Mesothelial cell of epicardium (in vitro differentiated cells): ENCODE measurements around the gene RAB8B. TPM values are rescaled to one million over a fixed set of nuclear protein-coding genes. Genes with fewer than 3 reads are reported as not detected.

Experiments
- DNase-seq, 2 experiments: peaks; one replicate each; pipeline ENCODE4 v3.0.0; 2021; ENCODE audit warnings: low spot score in 2 of 2; ENCODE audit not compliant: unreplicated experiment in 2 of 2
- H3K27ac Mint-ChIP-seq: 2 replicates; pipeline ENCODE4 v1.8.0; 2021; ENCODE audit warnings: mixed read lengths
- H3K27me3 Mint-ChIP-seq: 2 replicates; pipeline ENCODE4 v1.8.0; 2021; ENCODE audit warnings: low read depth, mixed read lengths
- H3K36me3 Mint-ChIP-seq: 2 replicates; pipeline ENCODE4 v1.8.0; 2021; ENCODE audit warnings: mixed read lengths
- H3K4me1 Mint-ChIP-seq: 2 replicates; pipeline ENCODE4 v1.8.0; 2021; ENCODE audit warnings: mixed read lengths
- H3K4me3 Mint-ChIP-seq: 2 replicates; pipeline ENCODE4 v1.8.0; 2021; ENCODE audit warnings: mild to moderate bottlenecking, moderate library complexity, mixed read lengths
- H3K9me3 Mint-ChIP-seq: 2 replicates; pipeline ENCODE4 v1.8.0; 2021; ENCODE audit warnings: mixed read lengths
- total RNA-seq: library from RNA; stranded (reverse); gene quantifications from 3 replicates; pipeline ENCODE4 v1.2.1, GENCODE V29; 2021
- TF ChIP-seq, protein P1 (sequence below): fragments of 200-600 bp; sonication (generic); IDR thresholded peaks from one replicate; pipeline ENCODE4 v1.5.0; 2021; ENCODE audit warnings: antibody characterized with exemption; ENCODE audit not compliant: unreplicated experiment

The RAB8B gene
- total RNA-seq, 1 donor from 2014 or later = 20.2 TPM

DNA sequence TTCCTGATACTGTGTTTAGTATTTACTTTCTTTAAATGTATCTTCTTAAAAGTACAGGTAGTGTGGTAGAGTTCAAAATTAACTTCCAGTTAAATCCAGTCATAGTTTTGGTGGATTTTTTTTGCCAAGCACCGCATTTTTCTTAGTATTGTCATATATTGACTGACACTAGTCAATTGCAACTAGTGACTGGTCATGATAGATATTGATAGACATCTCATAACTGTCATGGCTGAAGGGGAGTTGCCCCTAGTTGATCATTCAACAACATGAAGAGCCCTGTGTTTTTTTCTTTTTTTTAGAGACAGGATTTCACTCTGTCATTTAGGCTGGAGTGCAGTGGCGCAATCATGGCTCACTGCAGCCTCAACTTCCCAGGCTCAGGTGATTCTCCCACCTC, 22.1 kb downstream of the RAB8B start:
- H3K27ac Mint-ChIP-seq = peak overlapping the region; percentile 79
- H3K36me3 Mint-ChIP-seq = peaks cover 3% of the 10 kb centered on the region
- peaks cover 35% of the 10 kb centered on the region for H3K4me1 Mint-ChIP-seq

DNA sequence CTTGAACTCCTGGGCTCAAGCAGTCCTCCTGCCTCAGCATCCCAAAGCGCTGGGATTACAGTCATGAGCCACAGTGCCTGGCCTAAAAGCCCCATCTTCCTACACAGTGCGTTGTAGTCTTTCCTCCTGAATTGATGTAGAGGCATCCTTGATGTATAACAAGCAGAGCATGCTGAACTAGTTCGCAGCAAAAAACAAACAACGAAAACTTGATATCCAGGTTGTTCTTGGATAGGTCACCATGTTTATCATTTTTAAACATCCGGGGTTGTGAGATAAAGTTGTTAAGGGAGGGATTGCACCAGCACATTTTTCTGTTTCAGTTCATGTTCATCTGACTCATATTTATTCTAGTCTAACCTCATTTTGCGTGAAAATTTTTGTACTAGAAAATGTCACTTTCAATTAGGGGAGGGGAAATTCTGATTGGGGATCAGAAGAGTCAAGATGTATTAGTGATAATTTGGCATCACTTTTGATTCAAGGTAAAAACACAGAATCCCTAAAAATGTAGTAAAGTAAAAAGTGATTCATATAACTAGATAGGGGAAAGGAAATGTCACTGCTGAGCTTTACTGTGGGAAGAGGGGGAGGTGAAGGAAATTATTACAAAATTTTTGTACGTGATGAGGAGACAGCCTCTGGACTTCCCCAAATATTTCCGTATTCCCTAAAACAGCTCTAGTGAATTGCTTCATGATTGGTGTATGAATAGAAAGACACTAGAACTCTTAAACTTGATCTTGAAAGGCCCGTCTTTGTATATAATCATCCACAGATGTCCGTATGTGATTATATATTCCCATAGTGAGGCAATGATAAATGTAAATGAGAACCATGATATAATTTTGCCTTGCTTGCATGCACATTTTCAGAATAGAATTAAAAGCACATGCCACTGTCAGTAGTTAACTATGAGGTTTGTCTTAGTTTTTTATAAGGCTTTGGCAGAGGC, 22.9 kb downstream of the RAB8B start:
- no peaks in the 10 kb centered on the region for H3K27me3 Mint-ChIP-seq
- TF ChIP-seq, protein P1, sequence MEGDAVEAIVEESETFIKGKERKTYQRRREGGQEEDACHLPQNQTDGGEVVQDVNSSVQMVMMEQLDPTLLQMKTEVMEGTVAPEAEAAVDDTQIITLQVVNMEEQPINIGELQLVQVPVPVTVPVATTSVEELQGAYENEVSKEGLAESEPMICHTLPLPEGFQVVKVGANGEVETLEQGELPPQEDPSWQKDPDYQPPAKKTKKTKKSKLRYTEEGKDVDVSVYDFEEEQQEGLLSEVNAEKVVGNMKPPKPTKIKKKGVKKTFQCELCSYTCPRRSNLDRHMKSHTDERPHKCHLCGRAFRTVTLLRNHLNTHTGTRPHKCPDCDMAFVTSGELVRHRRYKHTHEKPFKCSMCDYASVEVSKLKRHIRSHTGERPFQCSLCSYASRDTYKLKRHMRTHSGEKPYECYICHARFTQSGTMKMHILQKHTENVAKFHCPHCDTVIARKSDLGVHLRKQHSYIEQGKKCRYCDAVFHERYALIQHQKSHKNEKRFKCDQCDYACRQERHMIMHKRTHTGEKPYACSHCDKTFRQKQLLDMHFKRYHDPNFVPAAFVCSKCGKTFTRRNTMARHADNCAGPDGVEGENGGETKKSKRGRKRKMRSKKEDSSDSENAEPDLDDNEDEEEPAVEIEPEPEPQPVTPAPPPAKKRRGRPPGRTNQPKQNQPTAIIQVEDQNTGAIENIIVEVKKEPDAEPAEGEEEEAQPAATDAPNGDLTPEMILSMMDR = no peak
- H3K4me1 Mint-ChIP-seq = peaks cover 37% of the 10 kb centered on the region
- H3K9me3 Mint-ChIP-seq = no peaks in the 10 kb centered on the region
- DNase-seq = no peak
- H3K4me3 Mint-ChIP-seq = no peak overlapping the region
- peaks cover 3% of the 10 kb centered on the region for H3K36me3 Mint-ChIP-seq
- H3K27ac Mint-ChIP-seq = peak overlapping the region; percentile 79

More for the DNA sequence above, 22.1 kb downstream of the RAB8B start:
- no peak for DNase-seq
- TF ChIP-seq, protein P1 = no peak
- no peak overlapping the region for H3K4me3 Mint-ChIP-seq
- no peaks in the 10 kb centered on the region for H3K27me3 Mint-ChIP-seq
- no peaks in the 10 kb centered on the region for H3K9me3 Mint-ChIP-seq

DNA sequence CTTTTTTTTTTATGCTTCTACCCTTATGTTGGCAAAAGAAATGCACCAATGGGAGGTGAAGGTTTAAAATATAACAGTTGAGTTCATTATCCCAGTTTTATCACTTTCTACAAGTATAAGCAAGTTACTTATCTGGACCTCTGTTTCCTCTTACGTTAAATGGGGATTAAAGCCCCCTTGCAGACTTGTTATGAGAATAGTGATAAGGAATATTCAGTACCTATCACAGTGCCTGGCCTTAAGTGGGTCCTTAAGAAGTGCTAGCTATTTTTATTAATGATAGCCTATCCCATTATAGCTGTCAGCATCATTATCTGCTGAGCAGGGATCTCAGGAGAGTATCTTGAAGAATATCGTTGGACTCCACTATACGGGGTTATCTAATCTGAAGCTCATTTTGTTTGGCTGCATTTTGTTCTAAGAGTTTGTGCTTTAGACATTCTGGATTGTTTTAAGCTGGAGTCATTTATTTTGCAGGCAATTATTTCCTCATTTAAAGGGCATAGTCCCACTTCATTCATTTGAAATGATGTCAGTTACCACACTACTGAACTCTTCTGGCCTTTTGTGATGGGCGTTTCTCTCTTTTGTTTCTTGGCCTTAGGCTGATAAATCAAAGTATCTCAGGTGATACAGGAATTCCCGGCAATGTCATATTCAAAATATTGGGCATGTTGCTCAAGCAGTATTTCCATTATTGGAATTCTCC, 28.8 kb downstream of the RAB8B start:
- no peaks in the 10 kb centered on the region for H3K9me3 Mint-ChIP-seq
- no peaks in the 10 kb centered on the region for H3K27me3 Mint-ChIP-seq
- H3K36me3 Mint-ChIP-seq = no peaks in the 10 kb centered on the region
- H3K27ac Mint-ChIP-seq = peak overlapping the region; percentile 65
- TF ChIP-seq, protein P1 = no peak
- H3K4me3 Mint-ChIP-seq = no peak overlapping the region
- DNase-seq = no peak
- H3K4me1 Mint-ChIP-seq = peaks cover 22% of the 10 kb centered on the region

DNA sequence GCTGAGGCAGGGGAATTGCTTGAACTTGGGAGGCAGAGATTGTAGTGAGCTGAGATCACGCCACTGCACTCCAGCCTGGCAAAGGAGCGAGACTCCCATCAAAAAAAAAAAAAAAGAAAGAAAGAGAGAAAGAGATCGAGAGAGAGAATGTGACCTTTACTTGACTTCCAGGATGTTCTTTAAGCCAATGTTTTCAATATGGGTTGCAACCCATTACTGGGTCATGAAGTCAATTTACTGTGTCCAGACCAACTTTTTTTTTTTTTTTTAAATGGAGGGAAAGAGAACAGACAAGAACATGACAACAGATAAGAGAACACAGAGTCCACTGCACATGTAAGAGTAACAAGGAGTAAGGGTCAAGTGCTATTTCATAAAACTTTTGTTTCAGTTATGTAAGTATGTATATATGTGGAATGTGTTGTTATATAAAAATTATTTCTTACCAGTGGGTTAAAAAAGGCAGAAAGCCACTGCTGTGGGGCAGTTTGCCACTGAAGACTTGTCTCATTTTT, 29.8 kb downstream of the RAB8B start:
- H3K36me3 Mint-ChIP-seq = no peaks in the 10 kb centered on the region
- no peaks in the 10 kb centered on the region for H3K9me3 Mint-ChIP-seq
- H3K4me1 Mint-ChIP-seq = peaks cover 22% of the 10 kb centered on the region
- no peaks in the 10 kb centered on the region for H3K27me3 Mint-ChIP-seq
- TF ChIP-seq, protein P1 = no peak
- peak overlapping the region; percentile 22 for H3K27ac Mint-ChIP-seq
- no peak overlapping the region for H3K4me3 Mint-ChIP-seq
- no peak for DNase-seq

DNA sequence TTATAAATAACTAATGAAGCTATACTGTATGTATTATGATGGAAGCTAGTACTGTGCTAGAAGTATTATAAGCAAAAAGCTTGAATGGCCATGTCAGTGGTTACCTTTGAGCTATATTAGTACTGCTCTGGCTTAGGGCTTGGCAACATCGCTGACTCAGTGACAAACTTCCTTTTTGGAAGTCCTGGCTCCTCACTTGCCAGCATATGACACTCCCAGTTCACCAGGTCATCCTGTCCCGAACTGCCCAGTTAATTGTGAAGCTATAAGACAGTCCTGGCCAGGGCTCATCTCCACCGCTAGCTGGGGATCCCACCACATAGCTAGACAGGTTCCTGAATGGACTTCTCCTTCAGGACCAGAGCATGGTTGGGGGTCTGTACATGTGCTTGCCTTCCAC, 31.9 kb downstream of the RAB8B start:
- no peaks in the 10 kb centered on the region for H3K36me3 Mint-ChIP-seq
- H3K27me3 Mint-ChIP-seq = no peaks in the 10 kb centered on the region
- H3K4me3 Mint-ChIP-seq = no peak overlapping the region
- H3K9me3 Mint-ChIP-seq = no peaks in the 10 kb centered on the region
- DNase-seq = no peak
- H3K27ac Mint-ChIP-seq = no peak overlapping the region
- H3K4me1 Mint-ChIP-seq = peaks cover 25% of the 10 kb centered on the region
- TF ChIP-seq, protein P1 = no peak
